Measurements from ENCODE around the gene HIKESHI. TPM values are rescaled to one million over a fixed set of nuclear protein-coding genes. Genes with fewer than 3 reads are reported as not detected.
"Not testable (repeated sequence)": the region's sequence is repeated elsewhere in the genome, so short reads cannot be mapped to it uniquely, and the experiment has no call there.

The HIKESHI gene
- polyA plus RNA-seq, 1 donor, result 33.6 TPM

DNA sequence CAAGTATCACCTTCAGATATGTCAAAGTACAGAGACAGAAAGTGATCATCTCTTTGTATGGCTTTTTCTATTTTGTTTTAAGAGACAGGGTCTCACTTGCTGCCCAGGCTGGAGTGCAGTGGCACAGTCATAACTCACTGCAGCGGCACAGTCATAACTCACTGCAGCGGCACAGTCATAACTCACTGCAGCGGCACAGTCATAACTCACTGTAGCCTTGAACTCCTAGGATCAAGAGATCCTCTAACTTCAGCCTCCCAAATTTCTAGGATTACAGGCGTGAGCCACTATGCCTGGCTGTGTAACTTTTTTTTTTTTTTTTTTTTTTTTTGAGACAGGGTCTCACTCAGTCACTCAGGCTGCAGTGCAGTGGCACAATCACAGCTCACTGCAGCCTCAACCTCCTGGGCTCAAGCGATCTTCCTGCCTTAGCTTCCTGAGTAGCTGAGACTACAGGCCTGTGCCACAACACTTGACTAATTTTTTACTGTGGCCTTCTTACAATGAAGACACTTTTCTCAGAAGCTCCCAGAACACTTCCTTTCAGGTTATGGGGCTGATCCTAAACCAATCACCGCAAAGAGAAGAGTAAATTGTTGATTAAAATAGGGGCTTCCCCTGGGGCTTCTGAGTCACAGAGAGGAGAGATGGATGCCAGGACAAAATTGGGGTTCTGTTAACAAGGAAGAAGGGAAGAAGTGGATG lies 9.0 kb upstream of the HIKESHI start:
- DNase-seq (ENCODE audit: low read depth), result no peak

DNA sequence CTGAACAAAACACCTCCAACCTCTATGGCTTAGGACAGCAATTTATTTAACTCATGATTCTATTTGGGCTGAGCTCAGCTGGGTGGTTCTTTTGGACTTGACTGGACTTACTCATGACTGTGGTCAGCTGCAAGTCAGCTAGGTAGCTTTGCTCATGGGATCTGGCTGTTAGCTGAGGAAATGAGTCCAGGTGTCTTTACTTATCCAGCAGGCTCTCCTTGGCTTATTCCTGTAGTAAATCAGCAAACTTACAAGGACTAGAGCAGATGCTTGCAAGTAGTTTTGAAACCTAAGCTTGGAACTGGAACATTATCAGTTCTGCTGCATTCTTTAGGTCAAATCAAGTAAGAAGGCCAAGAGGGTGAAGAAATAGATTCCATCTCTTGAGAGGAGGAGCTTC lies 8.0 kb upstream of the HIKESHI start:
- DNase-seq (ENCODE audit: low read depth), result no peak

DNA sequence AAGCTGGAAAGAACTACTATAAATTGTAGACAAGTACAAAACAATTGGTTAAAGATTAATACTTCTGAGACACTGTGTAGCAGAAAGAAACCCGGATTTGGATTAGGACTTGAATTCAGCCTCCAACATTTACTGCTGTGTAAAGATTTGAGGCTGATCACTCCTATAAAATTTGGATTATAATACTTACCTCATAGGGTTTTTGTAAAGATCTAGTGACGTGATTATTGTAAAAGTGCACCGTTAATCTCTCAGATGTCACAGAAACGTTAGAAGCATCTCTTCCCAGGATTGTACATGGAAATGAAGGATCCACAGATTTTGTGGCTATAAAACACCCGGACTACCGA lies 323 bp upstream of the HIKESHI start:
- DNase-seq (ENCODE audit: low read depth), result no peak

DNA sequence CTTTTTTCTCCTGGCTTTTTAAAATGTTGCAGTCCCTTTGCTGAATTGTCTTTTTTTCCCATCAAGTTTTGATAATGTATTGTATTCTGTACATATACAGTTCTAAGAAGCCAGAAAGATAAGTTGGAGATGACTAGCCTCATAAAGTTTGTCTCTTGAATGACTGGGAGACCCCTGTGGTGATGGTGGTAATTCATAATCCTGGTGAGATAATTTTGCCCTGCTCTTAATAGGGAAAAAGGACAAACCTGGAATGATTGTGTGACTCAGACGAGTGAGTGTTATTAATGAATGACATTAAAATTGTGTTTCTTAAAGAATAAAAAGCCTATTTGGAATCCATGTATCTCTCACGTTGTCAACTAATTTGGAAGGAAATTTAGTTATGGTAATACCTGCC lies 1.2 kb downstream of the HIKESHI start:
- DNase-seq (ENCODE audit: low read depth), result no peak

DNA sequence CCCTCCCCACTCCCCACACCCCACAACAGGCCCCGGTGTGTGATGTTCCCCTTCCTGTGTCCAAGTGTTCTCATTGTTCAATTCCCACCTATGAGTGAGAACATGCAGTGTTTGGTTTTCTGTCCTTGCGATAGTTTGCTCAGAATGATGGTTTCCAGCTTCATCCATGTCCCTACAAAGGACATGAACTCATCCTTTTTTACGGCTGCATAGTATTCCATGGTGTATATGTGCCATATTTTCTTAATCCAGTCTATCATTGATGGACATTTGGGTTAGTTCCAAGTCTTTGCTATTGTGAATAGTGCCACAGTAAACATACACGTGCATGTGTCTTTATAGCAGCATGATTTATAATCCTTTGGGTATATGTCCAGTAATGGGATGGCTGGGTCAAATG lies 6.7 kb downstream of the HIKESHI start:
- DNase-seq (ENCODE audit: low read depth), result not testable (repeated sequence)

DNA sequence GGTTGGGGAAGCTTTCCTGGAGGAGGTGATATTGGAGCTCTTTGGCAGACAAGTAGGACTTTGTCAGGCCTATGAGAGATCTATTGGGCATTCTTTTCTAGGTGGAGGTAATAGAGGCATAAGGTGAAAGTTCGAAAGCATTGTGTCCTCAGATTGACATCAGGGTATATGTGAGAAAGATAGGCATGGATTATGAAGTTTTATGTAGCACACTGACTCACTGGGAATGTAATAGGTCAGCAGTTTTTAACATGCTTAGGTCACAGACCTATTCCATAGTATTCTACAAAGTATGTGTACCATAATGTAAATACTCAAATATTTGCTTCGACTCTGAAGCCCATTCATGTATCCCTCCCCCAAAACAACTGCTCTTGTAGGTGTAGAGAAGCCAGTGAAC lies 11.8 kb downstream of the HIKESHI start:
- DNase-seq (ENCODE audit: low read depth), result no peak

DNA sequence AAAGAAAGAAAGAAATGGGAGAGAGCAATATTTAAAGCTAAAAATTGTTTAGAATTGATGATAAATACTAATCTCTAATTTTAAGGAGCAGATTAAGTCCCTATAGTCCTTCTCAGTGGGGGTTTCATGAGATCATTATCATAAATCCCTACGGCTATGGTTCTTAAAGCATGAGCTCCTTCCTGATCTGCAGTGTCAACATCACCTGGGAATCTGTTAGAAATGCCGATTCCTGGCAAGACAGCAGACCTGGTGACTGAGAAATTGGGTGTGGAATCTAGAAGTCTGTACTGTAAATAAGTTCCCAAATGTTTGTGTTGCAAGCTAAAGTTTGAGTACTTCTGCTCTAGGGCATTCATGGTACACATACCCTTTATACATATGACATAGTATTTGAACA lies 12.6 kb downstream of the HIKESHI start:
- DNase-seq (ENCODE audit: low read depth), result no peak

DNA sequence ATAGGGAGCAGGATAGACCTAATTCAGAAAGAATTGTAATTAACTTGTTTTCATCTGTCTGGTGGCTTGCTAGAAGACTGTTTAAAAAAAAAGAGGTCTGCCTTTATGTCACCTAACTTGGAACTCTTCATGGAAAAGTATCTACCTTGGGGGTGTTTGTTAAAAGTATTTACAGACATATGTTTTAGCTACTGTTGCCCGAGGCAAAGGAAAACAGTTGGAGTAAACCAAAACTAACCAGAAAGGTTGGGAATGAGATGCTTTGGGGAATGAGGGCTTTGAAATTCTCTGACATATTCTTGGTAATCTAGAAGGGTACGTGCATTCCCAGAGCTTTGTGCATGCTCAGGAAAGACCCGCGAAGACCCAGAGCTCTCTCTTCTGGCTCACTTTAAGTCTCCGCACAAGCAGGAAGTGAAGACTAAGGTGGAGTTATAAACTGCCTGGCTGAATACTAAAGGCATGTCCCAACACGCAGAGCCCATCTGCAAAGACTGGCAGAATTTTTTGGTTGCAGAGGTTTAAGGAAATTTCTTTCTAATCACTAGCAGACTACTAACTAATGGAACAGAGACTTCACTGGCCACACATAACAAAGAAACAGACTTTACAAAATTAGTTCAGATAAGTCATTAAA lies 33.2 kb downstream of the HIKESHI start:
- DNase-seq (ENCODE audit: low read depth), result no peak

DNA sequence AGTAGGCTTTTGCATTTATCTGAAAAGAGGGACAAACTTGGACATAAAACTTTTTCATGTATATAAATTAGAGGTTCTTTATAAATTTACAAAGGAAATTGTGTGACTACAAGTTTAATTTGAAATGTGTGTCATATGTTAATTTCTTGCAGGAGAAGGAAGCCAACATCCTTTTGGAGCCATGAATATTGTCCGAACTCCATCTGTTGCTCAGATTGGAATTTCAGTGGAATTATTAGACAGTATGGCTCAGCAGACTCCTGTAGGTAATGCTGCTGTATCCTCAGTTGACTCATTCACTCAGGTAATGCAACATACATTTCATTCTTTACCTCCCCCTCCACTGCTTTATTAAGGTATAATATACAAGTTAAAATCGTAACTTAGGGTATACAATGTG lies 35.2 kb downstream of the HIKESHI start:
- no peak for DNase-seq (ENCODE audit: low read depth)

DNA sequence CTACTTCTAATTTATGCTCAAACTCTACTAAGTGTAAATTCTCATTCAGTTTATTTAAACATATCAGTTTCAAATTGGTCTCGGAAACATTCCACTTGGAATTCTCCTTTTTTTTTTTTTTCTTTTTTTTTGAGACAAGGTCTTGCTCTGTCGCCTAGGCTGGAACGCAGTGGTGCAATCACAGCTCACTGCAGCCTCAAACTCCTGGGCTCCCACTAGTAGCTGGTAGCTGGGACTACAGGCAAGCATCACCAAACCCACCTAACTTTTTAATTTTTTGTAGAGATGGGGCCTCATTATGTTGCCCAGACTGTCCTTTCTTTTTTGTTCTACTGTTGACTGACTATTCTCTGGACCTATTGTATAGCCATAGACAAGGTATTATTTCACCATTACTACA lies 39.3 kb downstream of the HIKESHI start:
- DNase-seq (ENCODE audit: low read depth), result no peak

DNA sequence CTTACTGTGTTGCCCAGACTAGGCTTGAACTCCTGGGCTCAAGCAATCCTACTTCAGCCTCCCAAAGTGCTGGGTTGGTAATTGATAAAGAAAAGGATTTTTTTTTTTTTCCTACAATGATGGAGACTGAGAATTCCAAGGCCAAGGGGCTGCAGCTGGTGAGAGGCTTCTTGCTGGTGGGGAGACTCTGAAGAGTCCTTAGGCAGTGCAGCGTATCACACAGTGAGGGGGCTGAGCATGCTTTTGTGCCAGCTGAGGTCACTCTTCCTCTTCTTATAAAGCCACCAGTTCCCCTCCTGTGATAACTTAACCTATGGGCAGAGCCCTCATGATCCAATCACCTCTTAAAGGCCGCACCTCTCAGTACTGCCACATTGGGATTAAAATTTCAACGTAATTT lies 44.5 kb downstream of the HIKESHI start:
- no peak for DNase-seq (ENCODE audit: low read depth)

DNA sequence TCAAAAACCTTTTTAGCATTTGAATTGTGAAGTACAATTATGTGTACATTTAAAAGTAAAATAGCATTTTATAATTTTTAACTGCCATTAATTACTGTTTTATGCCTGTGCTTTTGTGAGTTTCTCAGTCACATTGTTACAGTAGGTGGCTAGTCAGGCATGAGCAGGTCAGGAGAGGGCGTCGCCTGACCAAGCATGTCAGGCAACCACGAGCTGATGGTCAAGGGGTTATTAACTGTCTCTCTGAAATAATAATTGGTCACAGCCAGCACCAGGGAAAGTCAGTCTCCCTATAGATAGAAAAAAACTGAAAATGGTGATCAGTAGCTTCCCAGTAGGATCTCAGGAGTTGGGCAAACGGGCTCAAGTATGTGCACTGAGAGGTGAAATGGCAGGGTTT lies 53.2 kb downstream of the HIKESHI start:
- DNase-seq (ENCODE audit: low read depth), result no peak

DNA sequence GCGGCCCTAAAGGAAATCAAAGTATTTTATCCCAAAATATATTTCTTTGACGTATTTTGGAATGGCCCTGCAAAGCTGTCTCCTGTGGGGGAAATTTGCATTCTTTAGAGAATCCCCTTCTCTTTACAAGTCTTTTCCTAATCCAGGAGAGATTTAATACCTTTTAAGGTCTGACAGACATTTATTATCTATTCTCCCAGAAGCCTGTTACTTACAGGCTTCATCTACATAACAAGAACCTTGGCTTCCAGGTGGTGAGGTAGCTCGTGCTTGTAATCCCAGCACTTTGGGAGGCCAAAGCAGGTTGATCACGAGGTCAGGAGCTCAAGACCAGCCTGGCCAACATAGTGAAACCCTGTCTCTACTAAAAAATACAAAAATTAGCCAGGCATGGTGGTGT lies 55.4 kb downstream of the HIKESHI start:
- not testable (repeated sequence) for DNase-seq (ENCODE audit: low read depth)

DNA sequence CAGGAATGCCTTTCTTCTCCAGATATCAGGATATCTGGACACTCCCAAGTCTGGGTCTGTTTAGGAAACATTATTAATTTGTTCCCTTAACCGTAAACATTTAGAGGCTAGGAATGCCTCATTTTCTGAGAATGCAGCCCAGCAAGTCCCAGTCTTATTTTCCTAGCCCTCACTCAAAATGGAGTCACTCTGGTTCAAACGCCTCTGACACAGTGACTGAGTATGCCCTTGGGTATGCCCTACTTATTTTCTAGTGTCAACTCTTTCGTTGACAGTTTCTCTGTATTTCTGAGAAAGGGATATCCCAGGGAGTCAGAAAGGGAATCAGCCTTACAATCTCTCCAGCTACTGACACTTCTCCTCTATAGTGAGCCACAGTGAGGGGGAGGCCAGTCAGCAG lies 56.7 kb downstream of the HIKESHI start:
- DNase-seq (ENCODE audit: low read depth), result no peak

DNA sequence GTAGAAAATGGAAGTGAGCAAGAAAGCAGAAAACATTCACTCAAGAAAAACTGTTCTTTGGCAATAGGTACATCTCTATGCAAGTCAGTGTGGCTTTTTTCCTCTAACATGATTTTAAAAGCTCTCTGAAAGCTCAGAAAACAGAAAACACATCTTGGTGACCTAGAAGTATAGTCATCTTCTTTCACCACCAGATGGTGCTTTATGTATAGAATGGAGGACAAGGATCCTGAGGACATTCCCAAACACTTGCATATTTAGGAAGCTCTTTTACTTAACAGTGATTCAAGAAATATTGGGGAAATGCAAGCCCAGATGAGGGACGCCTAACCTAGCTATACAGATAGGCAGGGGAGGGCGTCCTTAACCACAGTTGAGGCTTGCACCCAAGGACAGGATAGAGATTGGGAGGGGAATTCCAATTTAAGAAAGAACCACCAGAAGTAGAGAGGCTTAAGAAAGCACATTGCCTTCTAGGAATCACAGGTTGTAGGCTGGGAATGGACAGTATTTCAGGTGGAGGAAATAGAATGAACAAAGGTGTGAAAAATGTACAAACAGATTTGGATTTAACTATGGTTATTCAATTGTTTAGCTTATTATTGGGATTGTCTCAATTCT lies 58.8 kb downstream of the HIKESHI start:
- DNase-seq (ENCODE audit: low read depth), result peak; percentile 31

DNA sequence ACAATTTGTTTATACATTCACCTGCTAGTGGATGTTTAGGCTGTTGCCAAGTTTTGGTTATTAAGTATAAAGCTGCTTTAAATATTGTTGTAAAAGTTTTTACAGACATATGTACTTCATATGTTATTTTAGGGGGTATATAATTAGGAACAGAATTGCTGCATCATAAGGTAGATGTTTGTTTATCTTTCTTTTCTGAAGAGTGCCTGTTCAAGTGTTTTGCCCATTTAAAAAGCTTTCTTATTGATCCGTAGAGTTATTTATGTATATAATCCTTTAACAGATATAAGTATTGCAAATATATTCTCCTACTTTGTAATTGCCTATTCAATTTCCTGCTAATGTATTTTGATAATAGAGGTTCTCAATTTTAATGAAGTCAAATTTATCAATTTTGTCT lies 61.4 kb downstream of the HIKESHI start:
- DNase-seq (ENCODE audit: low read depth), result no peak

DNA sequence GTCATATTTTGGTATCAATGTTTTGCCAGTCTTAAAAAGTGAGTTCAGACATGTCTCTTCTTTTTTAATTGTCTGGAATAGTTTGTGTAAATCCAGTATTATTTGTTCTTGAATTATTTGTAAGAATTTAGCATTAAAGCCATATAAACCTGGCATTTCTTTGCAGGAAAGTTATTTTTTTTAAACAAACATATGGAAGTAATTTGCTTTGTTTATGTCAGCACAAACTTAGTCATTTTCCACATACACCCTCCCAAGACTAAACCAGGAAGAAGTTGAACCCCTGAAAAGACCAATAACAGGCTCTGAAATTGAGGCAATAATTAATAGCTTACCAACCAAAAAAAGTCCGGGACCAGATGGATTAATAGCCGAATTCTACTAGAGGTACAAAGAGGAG lies 63.5 kb downstream of the HIKESHI start:
- DNase-seq (ENCODE audit: low read depth), result no peak

DNA sequence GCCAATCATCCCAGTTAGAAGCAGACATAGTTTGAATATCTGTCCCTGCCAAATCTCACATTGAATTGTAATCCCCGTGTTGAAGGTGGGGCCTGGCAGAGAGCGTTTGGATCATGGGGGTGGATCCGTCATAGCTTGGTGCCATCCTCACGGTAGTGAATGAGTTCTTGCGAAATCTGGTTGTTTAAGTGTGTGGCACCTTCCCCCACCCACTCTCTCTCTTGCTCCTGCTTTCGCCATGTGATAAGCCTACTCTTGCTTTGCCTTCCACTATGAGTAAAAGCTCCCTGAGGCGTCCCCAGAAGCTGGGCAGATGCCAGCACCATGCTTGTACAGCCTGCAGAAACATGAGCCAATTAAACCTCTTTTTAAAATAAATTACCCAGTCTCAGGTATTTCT lies 67.6 kb downstream of the HIKESHI start:
- DNase-seq (ENCODE audit: low read depth), result no peak

DNA sequence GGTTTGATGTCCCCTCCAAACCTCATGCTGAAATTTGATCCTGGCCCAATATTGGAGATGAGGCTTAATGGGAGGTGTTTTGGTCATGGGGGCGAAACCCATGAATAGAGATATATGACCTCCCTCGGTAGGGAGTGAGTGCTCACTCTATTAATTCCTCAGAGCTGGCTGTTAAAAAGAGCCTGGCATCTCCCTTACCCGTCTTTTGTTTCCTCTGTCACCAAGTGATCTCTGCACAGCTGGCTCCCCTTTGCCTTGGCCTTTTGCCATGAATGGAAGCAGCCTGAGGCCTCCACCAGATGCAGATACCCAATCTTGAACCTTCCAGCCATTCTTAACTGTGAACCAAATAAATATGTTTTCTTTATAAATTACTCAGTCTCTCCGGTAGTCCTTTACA lies 68.1 kb downstream of the HIKESHI start:
- no peak for DNase-seq (ENCODE audit: low read depth)

DNA sequence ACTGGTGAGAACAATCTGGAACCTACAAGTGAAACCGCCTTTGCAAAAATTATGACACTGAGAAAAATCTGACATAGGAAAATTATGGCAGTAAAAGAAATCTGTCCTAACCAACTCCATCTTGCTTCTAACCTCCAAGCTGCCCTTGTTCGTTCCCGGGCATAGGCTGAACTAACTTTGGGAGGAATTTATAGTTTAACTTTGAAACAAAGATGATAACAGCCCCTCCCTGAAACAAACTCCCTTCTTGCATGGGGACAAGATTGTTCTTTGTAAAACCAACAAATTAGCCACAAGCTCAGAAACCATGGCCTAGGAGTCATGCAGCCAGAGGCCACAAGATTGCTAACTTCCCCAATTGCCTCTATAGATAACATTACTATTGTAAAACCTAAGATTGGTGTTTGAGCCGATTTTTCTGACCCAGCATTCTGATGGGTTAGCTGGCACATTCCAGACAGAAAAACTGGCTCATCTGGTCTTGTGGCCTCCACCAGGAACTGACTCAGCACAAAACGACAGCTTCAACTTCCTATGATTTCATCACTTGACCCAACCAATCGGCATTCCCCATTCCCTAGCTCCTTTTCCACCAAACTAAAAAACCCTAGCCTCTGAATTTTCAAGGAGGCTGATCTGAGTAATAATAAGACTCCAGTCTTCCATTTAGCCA lies 69.0 kb downstream of the HIKESHI start:
- no peak for DNase-seq (ENCODE audit: low read depth)

DNA sequence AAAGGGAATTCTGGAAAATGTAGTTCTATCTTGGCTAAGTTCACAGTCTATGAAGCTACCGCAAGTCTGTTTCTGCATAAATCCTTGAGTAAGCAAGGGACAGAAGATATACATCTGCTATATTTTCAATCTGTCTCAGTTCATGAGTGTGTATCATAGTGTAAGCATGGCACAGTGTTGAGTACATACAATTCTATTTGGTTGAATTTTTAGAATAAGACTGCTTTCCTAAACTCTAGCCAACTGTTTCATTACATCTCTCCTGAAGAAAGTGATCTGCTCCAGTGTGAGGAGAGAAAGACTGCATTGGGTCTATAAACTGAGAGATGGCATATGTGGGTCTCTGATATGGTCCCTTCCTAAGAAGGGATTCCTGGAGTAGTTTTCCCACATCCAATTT lies 70.0 kb downstream of the HIKESHI start:
- DNase-seq (ENCODE audit: low read depth), result no peak

DNA sequence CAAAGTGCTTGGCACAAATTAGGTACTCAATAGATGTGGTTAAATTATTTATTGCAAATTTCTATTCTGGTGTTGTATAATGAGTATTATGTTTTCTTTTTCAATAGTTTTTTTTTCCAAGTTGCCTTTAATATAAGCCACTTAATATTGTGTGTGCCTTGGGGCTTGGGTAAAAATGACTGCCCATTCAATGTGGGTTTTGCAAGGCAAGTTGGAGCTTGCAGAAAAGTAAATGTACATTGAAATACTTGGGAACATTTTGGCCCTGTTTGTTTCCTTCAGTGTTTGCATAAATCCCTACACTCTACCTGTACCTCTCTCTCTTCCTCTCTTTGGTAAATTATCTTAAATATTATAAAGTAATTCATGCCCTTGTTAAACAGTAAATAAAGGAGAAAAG lies 70.5 kb downstream of the HIKESHI start:
- no peak for DNase-seq (ENCODE audit: low read depth)

DNA sequence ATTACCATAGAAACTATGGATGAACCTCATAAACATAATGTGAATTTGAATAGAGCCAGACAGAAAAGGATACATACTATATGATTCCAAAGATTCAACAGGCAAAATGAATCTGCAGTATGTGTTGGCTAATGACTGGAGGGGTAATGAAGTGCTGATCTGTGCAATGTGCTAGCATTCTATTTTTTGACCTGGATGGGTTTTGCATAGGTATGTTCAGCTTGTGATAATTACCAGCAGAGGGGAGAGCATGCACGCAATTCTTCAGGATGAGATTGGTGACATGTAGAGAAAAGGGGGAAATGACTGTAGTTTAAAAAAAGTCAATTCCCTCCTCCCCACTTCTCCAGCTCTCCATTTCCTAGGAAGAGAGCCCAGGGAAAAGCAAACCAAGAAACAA lies 72.0 kb downstream of the HIKESHI start:
- no peak for DNase-seq (ENCODE audit: low read depth)

Data from forelimb muscle (tissue), 1 donor.